ENCODE data around the gene COMP.
A peak's percentile ranks its signal among the peaks of the same experiment; 100 is the strongest.

Gene COMP

DNA sequence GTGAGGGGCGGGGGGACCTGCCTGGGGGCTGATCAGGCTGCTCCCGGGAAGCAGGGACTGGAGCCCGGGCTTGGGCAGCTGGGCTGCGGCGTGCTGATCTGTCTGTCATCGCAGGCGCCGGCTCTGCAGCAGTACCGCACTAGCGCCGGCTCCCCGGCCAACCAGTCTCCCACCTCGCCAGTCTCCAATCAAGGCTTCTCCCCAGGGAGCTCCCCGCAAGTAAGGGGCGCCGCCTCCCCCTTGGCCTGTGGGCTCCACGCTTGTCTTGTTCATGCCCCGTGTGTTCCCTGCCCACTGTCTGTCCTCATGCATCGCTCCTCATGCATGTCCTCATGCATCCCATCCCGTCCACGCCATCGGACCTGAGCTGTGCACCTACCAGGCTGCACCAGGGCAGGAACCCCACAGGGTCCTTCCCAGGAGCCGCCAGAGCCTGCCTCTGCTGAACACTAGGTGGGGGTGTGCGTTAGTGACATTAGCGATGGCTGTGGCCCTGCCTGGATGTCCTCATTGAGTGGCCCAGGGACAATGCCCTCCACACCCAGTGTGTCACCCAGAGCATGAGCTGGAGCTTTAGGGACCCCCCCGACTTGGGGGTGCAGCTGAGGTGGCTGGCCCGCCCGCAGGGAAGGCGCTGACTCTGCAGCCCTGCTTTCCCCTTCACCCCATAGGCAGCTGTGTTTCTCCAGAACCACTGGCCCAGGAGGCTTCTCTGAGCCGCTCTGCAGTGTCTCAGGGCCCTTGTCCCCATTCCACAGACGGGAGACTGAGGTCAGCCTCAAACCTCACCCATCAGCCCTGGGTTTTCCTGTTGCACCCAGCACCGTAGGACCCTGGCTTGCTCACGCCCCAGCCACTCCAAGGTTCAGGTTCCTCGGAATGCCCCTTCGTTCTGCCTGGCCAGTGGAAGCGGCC is 19.5 kb downstream of the COMP start:
- TF ChIP-seq, protein P1, sequence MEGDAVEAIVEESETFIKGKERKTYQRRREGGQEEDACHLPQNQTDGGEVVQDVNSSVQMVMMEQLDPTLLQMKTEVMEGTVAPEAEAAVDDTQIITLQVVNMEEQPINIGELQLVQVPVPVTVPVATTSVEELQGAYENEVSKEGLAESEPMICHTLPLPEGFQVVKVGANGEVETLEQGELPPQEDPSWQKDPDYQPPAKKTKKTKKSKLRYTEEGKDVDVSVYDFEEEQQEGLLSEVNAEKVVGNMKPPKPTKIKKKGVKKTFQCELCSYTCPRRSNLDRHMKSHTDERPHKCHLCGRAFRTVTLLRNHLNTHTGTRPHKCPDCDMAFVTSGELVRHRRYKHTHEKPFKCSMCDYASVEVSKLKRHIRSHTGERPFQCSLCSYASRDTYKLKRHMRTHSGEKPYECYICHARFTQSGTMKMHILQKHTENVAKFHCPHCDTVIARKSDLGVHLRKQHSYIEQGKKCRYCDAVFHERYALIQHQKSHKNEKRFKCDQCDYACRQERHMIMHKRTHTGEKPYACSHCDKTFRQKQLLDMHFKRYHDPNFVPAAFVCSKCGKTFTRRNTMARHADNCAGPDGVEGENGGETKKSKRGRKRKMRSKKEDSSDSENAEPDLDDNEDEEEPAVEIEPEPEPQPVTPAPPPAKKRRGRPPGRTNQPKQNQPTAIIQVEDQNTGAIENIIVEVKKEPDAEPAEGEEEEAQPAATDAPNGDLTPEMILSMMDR (conservative IDR thresholded peaks at IDR 0.05; ENCODE audit: low read length) = peak; percentile 20; the same call in 1 of the 2 replicates
- DNase-seq (ENCODE audit: low read depth) = no peak
- H3K4me3 ChIP-seq (ENCODE audit: low read length) = no peak overlapping the region

DNA sequence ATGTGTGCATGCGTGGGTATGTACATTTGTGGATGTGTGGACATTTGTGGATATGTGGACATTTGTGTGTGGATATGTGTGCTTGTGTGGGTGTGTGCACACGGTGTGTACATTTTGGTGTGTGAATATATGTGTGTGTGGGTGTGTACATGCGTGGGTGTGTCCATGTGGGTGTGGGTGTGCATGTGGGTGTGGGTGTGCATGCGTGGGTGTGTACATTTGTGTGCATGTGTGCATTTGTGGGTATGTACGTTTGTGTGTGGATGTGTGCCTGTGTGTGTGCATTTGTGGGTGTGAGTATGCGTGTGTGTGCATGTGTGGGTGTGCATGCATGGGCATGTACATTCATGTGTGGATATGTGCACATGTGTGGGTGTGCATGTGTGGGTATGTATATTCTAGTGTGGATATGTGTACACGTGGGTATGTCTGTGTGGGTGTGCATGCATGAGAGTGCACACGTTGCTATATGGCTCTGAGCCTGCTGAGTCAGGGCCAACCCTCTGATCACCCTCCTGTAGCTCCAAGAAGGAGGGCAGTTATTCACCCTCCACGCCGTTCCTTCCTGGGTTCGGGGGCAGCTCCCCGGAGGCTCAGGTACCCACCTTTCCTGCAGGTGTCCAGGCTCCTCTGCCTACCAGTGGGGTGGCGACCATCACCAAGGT is 20.3 kb downstream of the COMP start:
- TF ChIP-seq, protein P1 (conservative IDR thresholded peaks at IDR 0.05; ENCODE audit: low read length) = no peak
- no peak for DNase-seq (ENCODE audit: low read depth)
- no peak overlapping the region for H3K4me3 ChIP-seq (ENCODE audit: low read length)

DNA sequence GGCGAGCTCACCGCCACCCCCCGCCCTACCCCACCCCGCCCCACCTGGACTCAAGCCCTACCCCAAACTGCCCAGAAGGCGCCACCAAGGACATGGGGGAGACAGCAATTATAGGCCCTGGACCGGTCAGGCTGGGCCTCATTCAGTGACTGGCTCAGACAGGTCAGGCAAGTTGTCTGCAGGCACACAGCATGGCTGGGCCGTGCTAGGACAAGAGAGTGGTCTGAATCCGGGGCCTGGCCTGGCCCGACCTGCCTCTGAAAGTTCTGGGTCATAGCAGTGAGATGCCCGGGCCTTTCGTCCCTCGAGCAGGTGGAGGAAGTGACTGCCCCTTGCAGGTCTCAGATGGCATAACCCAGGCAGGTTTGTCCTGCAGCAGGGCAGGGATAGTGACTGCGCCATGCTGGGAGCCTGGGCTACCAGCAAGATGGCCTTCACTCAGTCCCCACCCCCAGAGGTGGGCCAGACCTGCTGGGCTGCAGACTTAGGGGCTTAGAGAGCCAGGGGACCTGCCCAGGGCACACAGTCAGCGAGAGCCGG is 21.0 kb downstream of the COMP start:
- no peak overlapping the region for H3K4me3 ChIP-seq (ENCODE audit: low read length)
- DNase-seq (ENCODE audit: low read depth) = no peak
- TF ChIP-seq, protein P1 (conservative IDR thresholded peaks at IDR 0.05; ENCODE audit: low read length) = no peak

DNA sequence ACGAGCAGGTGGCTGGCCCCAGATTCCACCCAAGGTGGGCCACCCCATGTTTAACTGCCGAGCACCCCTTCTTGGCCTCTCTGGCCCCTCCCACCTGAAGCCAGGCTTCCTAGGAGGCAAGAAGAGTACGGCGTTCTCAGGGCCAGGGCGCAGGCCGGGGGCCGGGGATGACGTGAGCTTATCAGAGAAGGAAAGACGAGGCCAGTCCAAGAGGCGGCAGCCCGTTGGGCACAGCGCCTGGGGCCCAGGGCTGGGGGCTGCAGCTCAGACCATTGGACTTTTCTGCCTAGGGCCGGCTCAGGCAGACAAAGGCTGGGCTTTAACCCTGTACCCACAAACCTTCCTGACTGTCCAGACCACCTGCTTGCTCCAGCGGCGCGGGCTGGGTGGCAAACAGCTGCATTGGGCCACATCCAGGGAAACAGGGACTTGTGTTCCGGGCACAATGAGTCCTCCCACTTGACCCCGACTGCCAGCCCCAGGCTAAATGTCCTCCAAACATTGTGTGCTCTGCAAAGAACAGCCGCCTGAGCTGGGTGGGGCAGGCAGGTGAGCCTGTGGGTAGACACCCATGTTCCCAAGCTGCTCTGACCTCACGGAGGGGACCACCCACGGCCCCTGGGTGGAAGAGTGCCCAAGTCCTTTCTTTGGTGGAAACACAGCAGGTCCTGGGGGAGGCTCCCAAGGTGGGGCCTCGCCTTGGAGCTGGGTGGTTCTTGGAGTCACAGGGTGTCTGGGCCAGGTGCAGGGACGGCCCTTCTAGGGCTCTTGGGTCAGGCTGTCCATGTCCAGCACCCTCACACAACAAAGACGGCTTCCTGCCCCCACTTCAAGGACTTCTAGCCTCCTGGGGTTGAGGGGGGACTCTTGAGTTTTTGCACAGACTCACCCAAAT is 21.9 kb downstream of the COMP start:
- no peak overlapping the region for H3K4me3 ChIP-seq (ENCODE audit: low read length)
- no peak for DNase-seq (ENCODE audit: low read depth)
- TF ChIP-seq, protein P1 (conservative IDR thresholded peaks at IDR 0.05; ENCODE audit: low read length) = no peak

DNA sequence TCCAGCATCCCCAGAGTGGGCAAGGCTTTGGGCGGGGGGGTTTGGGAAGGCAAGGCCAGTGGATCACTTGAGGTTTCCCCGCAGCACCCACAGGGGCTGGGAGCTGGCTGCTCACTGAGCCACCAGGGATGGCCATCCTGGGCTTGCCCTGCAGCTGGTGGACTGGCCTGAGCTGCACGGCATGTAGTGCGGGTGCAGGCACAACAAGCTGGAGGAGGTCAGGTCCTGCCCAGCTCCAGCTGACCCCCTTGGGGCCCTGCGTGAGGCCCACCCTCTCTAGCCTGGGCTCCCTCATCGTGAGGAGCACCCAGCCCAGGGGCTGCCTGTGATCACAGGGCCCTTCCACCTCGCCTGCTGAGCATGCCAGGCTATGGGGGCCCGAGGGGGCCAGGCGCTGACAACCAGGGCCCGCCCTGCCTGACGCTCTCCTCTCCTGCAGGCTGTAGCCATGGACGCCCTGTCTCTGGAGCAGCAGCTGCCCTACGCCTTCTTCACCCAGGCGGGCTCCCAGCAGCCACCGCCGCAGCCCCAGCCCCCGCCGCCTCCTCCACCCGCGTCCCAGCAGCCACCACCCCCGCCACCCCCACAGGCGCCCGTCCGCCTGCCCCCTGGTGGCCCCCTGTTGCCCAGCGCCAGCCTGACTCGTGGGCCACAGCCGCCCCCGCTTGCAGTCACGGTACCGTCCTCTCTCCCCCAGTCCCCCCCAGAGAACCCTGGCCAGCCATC is 22.9 kb downstream of the COMP start:
- H3K4me3 ChIP-seq (ENCODE audit: low read length) = no peak overlapping the region
- TF ChIP-seq, protein P1 (conservative IDR thresholded peaks at IDR 0.05; ENCODE audit: low read length) = no peak
- no peak for DNase-seq (ENCODE audit: low read depth)

- DNase-seq (ENCODE audit: low read depth) = no peak
- TF ChIP-seq, protein P1 (conservative IDR thresholded peaks at IDR 0.05; ENCODE audit: low read length) = no peak
- H3K4me3 ChIP-seq (ENCODE audit: low read length) = no peak overlapping the region
Measured at GRCh38 chr19:18765224-18765623, 25.9 kb downstream of the COMP start.

Data from AG10803 (cell line).